HG02763 (cell line): ENCODE measurements around the gene JPH2.
"Not testable (repeated sequence)": the region's sequence is repeated elsewhere in the genome, so short reads cannot be mapped to it uniquely, and the experiment has no call there.

Experiments
- ATAC-seq: cut with Tn5 transposase; IDR thresholded peaks from one replicate; pipeline ENCODE4 v1.9.1; 2021; ENCODE audit warnings: mild to moderate bottlenecking, moderate library complexity; ENCODE audit not compliant: unreplicated experiment

The JPH2 gene

GRCh38 chr20:44129300-44129699 is 57.7 kb downstream of the JPH2 start:
- ATAC-seq, result not testable (repeated sequence)

DNA sequence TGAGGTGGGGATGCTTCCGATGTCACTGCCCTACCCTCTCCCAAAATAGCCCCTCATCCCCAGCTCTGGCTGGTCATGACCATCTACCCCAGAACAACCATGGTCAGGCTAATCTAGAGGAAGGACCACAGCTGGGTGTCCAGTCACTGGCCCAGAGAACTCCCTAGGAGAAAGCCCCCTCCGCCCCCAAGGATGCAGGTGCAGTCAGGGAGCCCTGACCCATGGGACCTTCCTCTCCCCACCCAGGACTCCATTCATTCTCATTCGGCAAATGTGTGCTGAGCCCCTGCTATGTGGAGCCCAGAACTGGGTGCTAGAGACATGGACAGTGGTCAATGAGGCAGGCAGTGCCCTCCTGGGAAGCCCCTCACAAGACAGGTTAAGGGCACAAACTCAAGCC is 60.5 kb downstream of the JPH2 start:
- ATAC-seq, result no peak

GRCh38 chr20:44125332-44126127 is 61.5 kb downstream of the JPH2 start:
- ATAC-seq, result no peak

DNA sequence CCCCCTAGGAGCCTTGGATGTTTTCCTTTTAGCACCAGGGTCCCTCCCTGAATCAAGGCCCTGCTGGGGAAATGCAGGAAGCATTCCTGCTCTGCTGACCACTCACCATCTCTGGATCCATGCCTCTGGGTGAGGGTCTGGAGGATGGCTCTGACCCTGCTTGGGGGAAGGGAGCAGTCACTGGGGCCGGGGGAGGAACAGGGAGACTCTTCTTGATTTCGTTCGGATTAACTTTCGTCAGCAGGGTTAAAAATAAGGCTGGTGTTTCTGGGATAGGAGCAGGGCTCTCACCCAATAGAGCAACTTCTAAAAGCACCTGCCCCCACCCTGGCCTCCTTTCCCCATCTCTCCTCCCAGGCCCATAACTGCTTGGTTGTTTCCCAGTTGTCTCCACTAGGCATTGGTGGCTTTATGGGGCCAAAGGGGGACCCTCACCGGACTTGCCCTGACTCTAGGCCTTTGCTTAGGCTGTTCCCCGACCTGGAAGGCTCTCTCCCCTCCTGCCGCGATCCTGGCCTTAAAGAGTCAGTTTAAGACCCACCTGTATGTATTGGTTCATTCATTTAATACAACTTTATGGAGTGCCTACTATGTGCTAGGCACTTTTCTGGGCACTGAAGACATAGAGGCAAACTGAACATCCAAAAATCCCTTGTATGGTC is 63.0 kb downstream of the JPH2 start:
- ATAC-seq, result no peak

GRCh38 chr20:44123251-44123650 is 63.7 kb downstream of the JPH2 start:
- no peak for ATAC-seq

DNA sequence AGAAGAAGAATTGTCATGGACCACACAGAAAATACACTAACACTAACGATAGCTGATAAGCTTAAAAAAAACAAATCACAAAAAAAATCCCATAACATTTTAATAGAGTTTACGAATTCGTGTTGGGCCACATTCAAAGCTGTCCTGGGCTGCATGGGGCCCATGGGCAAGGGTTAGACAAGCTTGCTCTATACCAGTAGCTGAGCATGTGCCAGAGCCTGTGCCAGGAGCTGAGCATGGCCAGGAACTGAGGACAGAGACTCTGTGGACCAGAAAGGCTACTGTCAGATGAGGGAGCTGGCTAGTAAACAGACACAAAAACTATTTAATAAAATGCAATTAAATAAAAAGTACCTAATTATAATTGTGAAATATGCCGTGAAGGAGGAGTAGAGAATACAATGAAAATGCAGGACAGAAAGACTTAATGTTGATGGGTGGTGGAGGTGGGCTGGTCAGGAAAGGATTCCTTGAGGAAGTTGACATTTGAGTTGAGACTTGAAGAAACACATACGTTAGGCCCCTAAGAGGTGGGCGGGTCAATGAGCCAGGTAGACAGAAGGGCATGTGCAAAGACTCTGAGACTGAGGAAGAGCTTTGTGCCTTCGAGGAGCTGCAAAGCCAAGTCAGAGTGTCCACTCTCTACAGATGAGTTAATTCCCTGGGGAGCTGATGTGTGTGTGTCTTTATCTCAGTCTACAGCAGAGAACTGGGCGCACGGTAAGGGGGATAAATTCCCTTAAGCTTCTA is 66.1 kb downstream of the JPH2 start:
- no peak for ATAC-seq

GRCh38 chr20:44118185-44119033 is 68.6 kb downstream of the JPH2 start:
- no peak for ATAC-seq

GRCh38 chr20:44117296-44118184 is 69.4 kb downstream of the JPH2 start:
- ATAC-seq, result no peak

DNA sequence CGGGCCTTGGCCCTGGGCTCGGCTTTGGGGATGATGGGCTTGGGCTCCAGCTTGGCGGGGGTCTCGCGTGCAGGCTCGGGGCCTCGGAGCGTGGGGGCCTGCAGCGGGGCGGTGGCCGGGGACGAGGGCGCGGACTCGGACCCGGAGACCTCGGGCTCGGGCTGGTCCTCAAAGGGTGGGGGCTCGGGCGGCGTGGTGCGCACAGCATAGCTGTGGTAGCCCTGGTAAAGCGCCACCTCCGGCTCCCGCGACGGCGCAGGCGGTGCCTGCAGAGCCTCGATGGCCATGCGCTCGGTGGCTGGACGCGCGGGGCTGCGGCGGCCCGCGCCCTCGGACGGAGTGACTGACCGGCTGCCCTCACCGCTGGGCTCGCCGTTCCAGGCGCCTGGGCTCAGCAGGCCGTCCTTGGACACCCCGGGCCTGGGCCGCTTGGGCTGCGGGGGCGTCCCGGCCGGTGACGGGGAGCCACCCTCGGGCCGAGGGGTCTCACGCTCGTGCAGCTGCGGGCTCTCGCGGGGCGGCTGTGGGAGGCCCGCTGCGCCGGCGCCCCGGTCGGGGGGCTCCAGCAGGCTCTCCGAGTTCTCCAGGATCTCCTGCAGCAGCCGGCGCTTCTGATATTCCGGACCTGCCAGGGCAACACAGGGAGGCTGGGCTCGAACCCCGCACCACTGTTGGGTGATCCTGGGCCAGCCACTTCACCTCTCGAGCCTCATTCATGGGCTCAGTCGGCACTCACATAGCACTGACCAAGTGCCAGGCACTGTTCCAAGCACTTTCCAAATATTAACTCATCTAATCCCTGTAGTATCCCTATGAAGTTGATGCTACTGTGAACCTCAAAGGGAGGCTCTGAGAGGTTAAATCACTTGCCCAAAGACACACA is 71.0 kb downstream of the JPH2 start:
- no peak for ATAC-seq

DNA sequence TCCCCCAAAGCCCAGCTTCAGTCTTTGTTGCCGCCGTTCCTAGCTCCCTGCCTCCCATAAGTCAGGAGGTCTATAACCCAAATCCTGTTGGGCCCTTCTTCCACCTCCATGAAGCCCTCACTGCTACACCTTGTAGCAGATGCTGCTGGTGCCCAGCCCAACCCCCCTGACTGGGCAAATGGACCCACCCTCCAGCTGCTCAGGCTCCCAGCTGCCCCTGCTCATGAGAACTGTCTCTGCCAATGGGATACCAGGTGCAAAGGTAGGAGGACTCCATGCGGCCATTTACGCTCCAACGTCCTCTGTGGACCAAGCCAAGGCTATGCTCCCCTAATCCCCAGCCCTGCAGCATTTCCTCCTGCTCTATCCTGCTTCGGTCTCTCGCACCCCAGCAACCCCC is 71.8 kb downstream of the JPH2 start:
- no peak for ATAC-seq

- no peak for ATAC-seq
Observed at GRCh38 chr20:44113618-44114376, 73.2 kb downstream of the JPH2 start.

GRCh38 chr20:44112889-44113617 is 73.9 kb downstream of the JPH2 start:
- no peak for ATAC-seq

GRCh38 chr20:44112456-44112855 is 74.5 kb downstream of the JPH2 start:
- ATAC-seq, result no peak

DNA sequence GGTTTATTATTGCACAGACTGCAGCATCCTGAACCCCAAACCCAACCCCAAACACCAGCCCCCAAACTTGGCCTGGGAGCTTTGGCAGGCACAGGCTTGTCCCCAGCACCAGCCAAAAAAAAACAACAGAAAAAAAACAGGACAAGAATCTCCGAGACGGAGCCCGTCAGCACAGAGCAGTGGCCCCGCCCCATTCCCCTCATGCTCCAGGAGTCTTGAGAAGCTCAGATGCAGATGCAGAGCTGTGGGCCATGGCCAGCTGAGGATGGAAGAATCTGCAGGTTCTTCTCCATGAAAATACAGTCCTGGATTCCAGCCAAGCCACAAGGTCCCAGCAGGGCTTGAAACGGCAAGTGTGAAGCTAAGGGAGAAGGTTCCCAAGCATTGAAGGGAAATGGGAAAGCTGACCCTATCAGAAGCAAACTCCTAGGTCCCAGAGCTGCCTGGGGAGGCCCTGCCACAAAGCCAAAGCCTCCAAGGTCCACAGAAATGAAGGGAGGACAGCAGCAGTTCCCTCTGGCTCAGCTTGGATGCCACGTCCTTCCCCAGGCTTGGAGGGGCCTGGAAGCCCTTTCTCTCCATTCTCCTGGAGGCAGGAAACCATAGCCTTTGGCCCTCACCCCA is 75.2 kb downstream of the JPH2 start:
- ATAC-seq, result no peak

- no peak for ATAC-seq
Observed at GRCh38 chr20:44110816-44111568, 76.0 kb downstream of the JPH2 start.

GRCh38 chr20:44109951-44110361 is 77.0 kb downstream of the JPH2 start:
- no peak for ATAC-seq
